Measurements from ENCODE around the gene PABPN1L. TPM values are rescaled to one million over a fixed set of nuclear protein-coding genes. Genes with fewer than 3 reads are reported as not detected.
A peak's percentile ranks its signal among the peaks of the same experiment; 100 is the strongest.

Gene PABPN1L
- polyA plus RNA-seq (ENCODE audit: low read depth in 6 of 6) = not detected

GRCh38 chr16:88866151-88866920 is at the start of gene PABPN1L:
TSS of gene PABPN1L (minus strand) at chr16:88866660. CDS start at chr16:88866606, 54 bp downstream.
- ATAC-seq (ENCODE audit: low read depth in 2 of 2) = no peak
- H3K27ac Mint-ChIP-seq = peak within 1 kb of the TSS in 2 of 6 donors; percentile 20 to 47

GRCh38 chr16:88915639-88916327 is 49.3 kb upstream of the PABPN1L start:
- no peaks in the 10 kb centered on the region for H3K36me3 Mint-ChIP-seq
- no peak for DNase-seq
- no peaks in the 10 kb centered on the region for H3K27me3 Mint-ChIP-seq
- peak overlapping the region in 3 of 6 donors; percentile 21 to 72 (median 59) for H3K27ac Mint-ChIP-seq
- no peak for ATAC-seq (ENCODE audit: low read depth in 2 of 2)
- H3K9me3 Mint-ChIP-seq = no peaks in the 10 kb centered on the region
- H3K4me1 Mint-ChIP-seq = peaks cover 41 to 64% (median 55%) of the 10 kb centered on the region in 3 donors
- H3K4me3 Mint-ChIP-seq = peak overlapping the region in 3 of 8 donors; percentile 3 to 50 (median 36)

More at GRCh38 chr16:88866151-88866920, at the start of gene PABPN1L:
- H3K9me3 Mint-ChIP-seq = no peaks in the 10 kb centered on the region
- H3K4me1 Mint-ChIP-seq = peaks cover 9 to 11% (median 9%) of the 10 kb centered on the region in 3 donors
- no peak for DNase-seq
- no peaks in the 10 kb centered on the region for H3K36me3 Mint-ChIP-seq
- H3K4me3 Mint-ChIP-seq = peak within 1 kb of the TSS in 1 of 8 donors; percentile 75
- H3K27me3 Mint-ChIP-seq = peaks cover 0 to 25% (median 8%) of the 10 kb centered on the region in 3 donors

GRCh38 chr16:88914750-88915368 is 48.4 kb upstream of the PABPN1L start:
- Mint-ChIP-seq H3K27me3 (no peaks in the 10 kb centered on the region), H3K4me3 (peak overlapping the region in 2 of 8 donors; percentile 22 to 25), H3K4me1 (peaks cover 44 to 67% (median 52%) of the 10 kb centered on the region in 3 donors), H3K36me3 (no peaks in the 10 kb centered on the region), H3K9me3 (no peaks in the 10 kb centered on the region), H3K27ac (no peak overlapping the region)
- ATAC-seq (ENCODE audit: low read depth in 2 of 2) (peak; percentile 25 to 50), DNase-seq (no peak)

- DNase-seq (no peak), ATAC-seq (ENCODE audit: low read depth in 2 of 2) (no peak)
- H3K4me3 Mint-ChIP-seq = peak overlapping the region in 3 of 8 donors; percentile 57 to 69 (median 68)
- H3K27me3 Mint-ChIP-seq = no peaks in the 10 kb centered on the region
- H3K9me3 Mint-ChIP-seq = no peaks in the 10 kb centered on the region
- no peaks in the 10 kb centered on the region for H3K36me3 Mint-ChIP-seq
- H3K27ac Mint-ChIP-seq = peak overlapping the region in 1 of 6 donors; percentile 15
- H3K4me1 Mint-ChIP-seq = peaks cover 41 to 57% (median 42%) of the 10 kb centered on the region in 3 donors
These were observed 47.4 kb upstream of the PABPN1L start for GRCh38 chr16:88913870-88914269.

- Mint-ChIP-seq H3K4me3 (peak overlapping the region in 2 of 8 donors; percentile 41 to 44), H3K27me3 (no peaks in the 10 kb centered on the region), H3K27ac (peak overlapping the region in 1 of 6 donors; percentile 47), H3K4me1 (peaks cover 39 to 54% (median 41%) of the 10 kb centered on the region in 3 donors), H3K36me3 (no peaks in the 10 kb centered on the region), H3K9me3 (no peaks in the 10 kb centered on the region)
- ATAC-seq (ENCODE audit: low read depth in 2 of 2) (no peak), DNase-seq (no peak)
These were observed 46.6 kb upstream of the PABPN1L start for GRCh38 chr16:88913001-88913612.

GRCh38 chr16:88912556-88912955 is 46.1 kb upstream of the PABPN1L start:
- H3K9me3 Mint-ChIP-seq = no peaks in the 10 kb centered on the region
- no peaks in the 10 kb centered on the region for H3K36me3 Mint-ChIP-seq
- no peak for ATAC-seq (ENCODE audit: low read depth in 2 of 2)
- peak overlapping the region in 1 of 8 donors; percentile 25 for H3K4me3 Mint-ChIP-seq
- DNase-seq = no peak
- peaks cover 36 to 54% (median 42%) of the 10 kb centered on the region in 3 donors for H3K4me1 Mint-ChIP-seq
- H3K27ac Mint-ChIP-seq = peak overlapping the region in 1 of 6 donors; percentile 83
- no peaks in the 10 kb centered on the region for H3K27me3 Mint-ChIP-seq

GRCh38 chr16:88911946-88912310 is 45.5 kb upstream of the PABPN1L start:
- Mint-ChIP-seq H3K27ac (peak overlapping the region in 2 of 6 donors; percentile 93 to 96), H3K4me3 (peak overlapping the region in 1 of 8 donors; percentile 37), H3K9me3 (no peaks in the 10 kb centered on the region), H3K27me3 (no peaks in the 10 kb centered on the region), H3K4me1 (peaks cover 35 to 49% (median 39%) of the 10 kb centered on the region in 3 donors), H3K36me3 (no peaks in the 10 kb centered on the region)
- DNase-seq (no peak), ATAC-seq (ENCODE audit: low read depth in 2 of 2) (no peak)

GRCh38 chr16:88911136-88911945 is 44.9 kb upstream of the PABPN1L start:
- ATAC-seq (ENCODE audit: low read depth in 2 of 2) = peak; percentile 77 to 82
- no peaks in the 10 kb centered on the region for H3K9me3 Mint-ChIP-seq
- DNase-seq = peak; percentile 69
- H3K4me1 Mint-ChIP-seq = peaks cover 34 to 47% (median 35%) of the 10 kb centered on the region in 3 donors
- H3K27me3 Mint-ChIP-seq = no peaks in the 10 kb centered on the region
- H3K36me3 Mint-ChIP-seq = no peaks in the 10 kb centered on the region
- H3K27ac Mint-ChIP-seq = peak overlapping the region; percentile 70 to 96 (median 90)
- H3K4me3 Mint-ChIP-seq = peak overlapping the region in 5 of 8 donors; percentile 24 to 61 (median 35)

GRCh38 chr16:88910284-88911135 is 44.0 kb upstream of the PABPN1L start:
- Mint-ChIP-seq H3K4me3 (peak overlapping the region in 3 of 8 donors; percentile 24 to 61 (median 24)), H3K9me3 (no peaks in the 10 kb centered on the region), H3K27ac (peak overlapping the region; percentile 80 to 96 (median 91)), H3K36me3 (no peaks in the 10 kb centered on the region), H3K27me3 (no peaks in the 10 kb centered on the region), H3K4me1 (peaks cover 32 to 46% (median 33%) of the 10 kb centered on the region in 3 donors)
- DNase-seq = no peak
- peak in 1 of 2 donors; percentile 19 for ATAC-seq (ENCODE audit: low read depth in 2 of 2)

GRCh38 chr16:88909431-88910210 is 43.2 kb upstream of the PABPN1L start:
- Mint-ChIP-seq H3K4me3 (no peak overlapping the region), H3K27me3 (no peaks in the 10 kb centered on the region), H3K36me3 (no peaks in the 10 kb centered on the region), H3K9me3 (no peaks in the 10 kb centered on the region), H3K27ac (peak overlapping the region in 2 of 6 donors; percentile 60 to 91), H3K4me1 (peaks cover 32 to 51% (median 39%) of the 10 kb centered on the region in 3 donors)
- no peak for DNase-seq
- no peak for ATAC-seq (ENCODE audit: low read depth in 2 of 2)

- Mint-ChIP-seq H3K36me3 (no peaks in the 10 kb centered on the region), H3K9me3 (no peaks in the 10 kb centered on the region), H3K4me3 (no peak overlapping the region), H3K27ac (peak overlapping the region in 1 of 6 donors; percentile 42), H3K27me3 (no peaks in the 10 kb centered on the region), H3K4me1 (peaks cover 22 to 42% (median 35%) of the 10 kb centered on the region in 3 donors)
- DNase-seq (no peak), ATAC-seq (ENCODE audit: low read depth in 2 of 2) (no peak)
These were observed 41.8 kb upstream of the PABPN1L start for GRCh38 chr16:88908307-88908706.
